ENCODE results near the gene PHF2. TPM values are rescaled to one million over a fixed set of nuclear protein-coding genes. Genes with fewer than 3 reads are reported as not detected.

Gene PHF2
- total and polyA plus RNA-seq, 2 of the 8 experiments (the other 6 are each of a cell fraction or from before 2014, with no cell fraction given) = 3.4 to 9.4 TPM

DNA sequence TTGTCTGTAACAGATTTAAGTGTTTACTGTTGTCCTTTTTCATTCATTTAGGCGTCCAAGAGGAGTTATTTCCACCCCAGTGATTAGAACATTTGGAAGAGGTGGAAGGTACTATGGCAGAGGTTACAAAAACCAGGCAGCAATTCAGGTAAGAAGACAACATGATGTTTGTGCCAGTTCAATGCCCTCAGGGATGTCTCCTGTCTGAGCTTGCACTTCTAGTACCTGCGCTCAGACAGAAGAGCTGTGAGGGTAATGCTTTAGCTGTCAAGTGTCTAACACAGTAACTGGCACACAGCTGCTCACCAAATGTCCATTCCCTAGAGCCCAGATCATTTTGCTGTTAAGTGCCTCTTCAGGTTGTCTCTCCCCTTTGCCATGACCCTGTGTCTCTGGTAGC is 14.2 kb upstream of the PHF2 start:
- Histone ChIP-seq H2AK5ac (ENCODE audit: low read depth, low read length) (no peak overlapping the region), H2BK15ac (ENCODE audit: low read length) (no peak overlapping the region), H3K27me3 (replicated peaks in 1 of 4; ENCODE audit: control insufficient read depth in 3 of 4, extremely low read depth in 1 of 4, insufficient read depth in 3 of 4, low read length in 3 of 4) (no peaks in the 10 kb centered on the region), H3K36me3 (ENCODE audit: control insufficient read depth in 2 of 4, insufficient read depth in 4 of 4, low read length in 3 of 4) (peaks cover 16 to 48% (median 32%) of the 10 kb centered on the region in 4 experiments; a peak in 7 of 8 replicates), H2BK120ac (replicated peaks; ENCODE audit: low read depth, low read length) (no peak overlapping the region), H3K79me1 (ENCODE audit: low read depth, low read length) (no peaks in the 10 kb centered on the region), H3K27ac (ENCODE audit: low read depth, low read length) (no peak overlapping the region), H3K14ac (ENCODE audit: insufficient read length) (no peak overlapping the region), H3K4me3 (ENCODE audit: extremely low read depth in 1 of 4, insufficient read depth in 2 of 4, low read depth in 3 of 4, low read length in 4 of 4) (no peak overlapping the region), H4K20me1 (replicated peaks in 1 of 2; ENCODE audit: control insufficient read depth in 1 of 2, insufficient read depth in 2 of 2, low read length in 2 of 2) (peaks cover 2% of the 10 kb centered on the region in 2 experiments), H2BK5ac (ENCODE audit: low read depth, low read length) (no peak overlapping the region), H3K79me2 (ENCODE audit: control insufficient read depth in 1 of 2, insufficient read depth in 2 of 2, low read length in 2 of 2) (no peaks in the 10 kb centered on the region), H2BK12ac (ENCODE audit: low read depth, low read length) (no peak overlapping the region), H4K8ac (ENCODE audit: extremely low read depth, insufficient read depth, low read length) (no peak overlapping the region), H3K23me2 (ENCODE audit: low read depth, low read length) (peaks cover 5% of the 10 kb centered on the region; the same call in 1 of the 2 replicates), H3K56ac (replicated peaks; ENCODE audit: insufficient read length, low read depth, low read length) (no peak overlapping the region), H4K91ac (replicated peaks; ENCODE audit: insufficient read length, low read length) (no peak overlapping the region), H3K18ac (ENCODE audit: extremely low read depth, low read length) (no peak overlapping the region), H3K4me2 (ENCODE audit: insufficient read depth in 1 of 2, low read depth in 2 of 2, low read length in 2 of 2) (no peak overlapping the region), H2AFZ (ENCODE audit: low read length) (no peak overlapping the region), H3K23ac (ENCODE audit: insufficient read length) (no peak overlapping the region), H4K5ac (ENCODE audit: insufficient read length, low read depth, low read length) (no peak overlapping the region), H3K4ac (replicated peaks; ENCODE audit: insufficient read length, low read depth, low read length) (no peak overlapping the region), H2BK20ac (ENCODE audit: low read length) (no peak overlapping the region), H3K9me3 (ENCODE audit: insufficient read depth in 2 of 2, low read depth in 1 of 2, low read length in 1 of 2) (no peaks in the 10 kb centered on the region), H3K9ac (replicated peaks in 1 of 4; ENCODE audit: extremely low read depth in 1 of 4, low read depth in 3 of 4, low read length in 3 of 4) (no peak overlapping the region), H3K4me1 (replicated peaks in 1 of 4; ENCODE audit: control insufficient read depth in 3 of 4, insufficient read depth in 4 of 4, low read length in 3 of 4) (peaks cover 0 to 3% (median 2%) of the 10 kb centered on the region in 4 experiments; a peak in 3 of 7 replicates)
- FAIRE-seq (no peak), DNase-seq (ENCODE audit: low read depth in 1 of 2, low spot score in 2 of 2) (no peak)
- POLR2A ChIA-PET (ENCODE audit: partially characterized antibody) = no interaction called here
- TF ChIP-seq, protein P1, sequence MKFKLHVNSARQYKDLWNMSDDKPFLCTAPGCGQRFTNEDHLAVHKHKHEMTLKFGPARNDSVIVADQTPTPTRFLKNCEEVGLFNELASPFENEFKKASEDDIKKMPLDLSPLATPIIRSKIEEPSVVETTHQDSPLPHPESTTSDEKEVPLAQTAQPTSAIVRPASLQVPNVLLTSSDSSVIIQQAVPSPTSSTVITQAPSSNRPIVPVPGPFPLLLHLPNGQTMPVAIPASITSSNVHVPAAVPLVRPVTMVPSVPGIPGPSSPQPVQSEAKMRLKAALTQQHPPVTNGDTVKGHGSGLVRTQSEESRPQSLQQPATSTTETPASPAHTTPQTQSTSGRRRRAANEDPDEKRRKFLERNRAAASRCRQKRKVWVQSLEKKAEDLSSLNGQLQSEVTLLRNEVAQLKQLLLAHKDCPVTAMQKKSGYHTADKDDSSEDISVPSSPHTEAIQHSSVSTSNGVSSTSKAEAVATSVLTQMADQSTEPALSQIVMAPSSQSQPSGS (IDR thresholded peaks at IDR 0.05; ENCODE audit: low read length) = no peak
- TF ChIP-seq SRF (IDR thresholded peaks at IDR 0.05; ENCODE audit: low read depth, low read length) = no peak
- no peak for TF ChIP-seq JUN (IDR thresholded peaks at IDR 0.05; ENCODE audit: low read depth, low read length)
- TF ChIP-seq GABPA (IDR thresholded peaks at IDR 0.05; ENCODE audit: borderline replicate concordance, insufficient read depth, low read length) = no peak
- no peak for TF ChIP-seq SP1 (IDR thresholded peaks at IDR 0.05; ENCODE audit: low read depth, low read length)
- TF ChIP-seq PHF8 (conservative IDR thresholded peaks at IDR 0.05; ENCODE audit: low read depth, low read length) = no peak
- TF ChIP-seq POU5F1 (IDR thresholded peaks at IDR 0.05; ENCODE audit: low read depth, low read length) = no peak
- TF ChIP-seq TAF1 (IDR thresholded peaks at IDR 0.05; ENCODE audit: low read depth, low read length) = no peak
- TF ChIP-seq TCF12 (IDR thresholded peaks at IDR 0.05; ENCODE audit: low read depth, low read length) = no peak
- TF ChIP-seq TEAD4 (IDR thresholded peaks at IDR 0.05; ENCODE audit: low read depth, low read length) = no peak
- TF ChIP-seq TAF7 (optimal IDR thresholded peaks at IDR 0.05; ENCODE audit: borderline replicate concordance, low read depth, low read length) = no peak
- TF ChIP-seq RFX5 (IDR thresholded peaks at IDR 0.05; ENCODE audit: borderline replicate concordance, low read depth, low read length) = no peak
- 92% methylated on average over 2 of the region's 2 CpGs; no CpG with 5 or more reads in 1 of the 2 experiments for WGBS, 2 experiments (ENCODE audit: extremely low coverage in 1 of 2, insufficient coverage in 1 of 2, insufficient read length in 1 of 2, insufficient replicate concordance in 2 of 2, low coverage in 1 of 2, low lambda C conversion rate in 2 of 2, missing lambda C conversion rate in 1 of 2)
- CTCF ChIA-PET (ENCODE audit: partially characterized antibody) = interaction anchor here (0.7 kb wide), 1 partner anchor 12 kb away, joined by 3 read pairs; no protein-coding TSS in a partner anchor

Data from H1 (cell line).